ENCODE measurements around the gene GRM8.

GRM8 gene

DNA sequence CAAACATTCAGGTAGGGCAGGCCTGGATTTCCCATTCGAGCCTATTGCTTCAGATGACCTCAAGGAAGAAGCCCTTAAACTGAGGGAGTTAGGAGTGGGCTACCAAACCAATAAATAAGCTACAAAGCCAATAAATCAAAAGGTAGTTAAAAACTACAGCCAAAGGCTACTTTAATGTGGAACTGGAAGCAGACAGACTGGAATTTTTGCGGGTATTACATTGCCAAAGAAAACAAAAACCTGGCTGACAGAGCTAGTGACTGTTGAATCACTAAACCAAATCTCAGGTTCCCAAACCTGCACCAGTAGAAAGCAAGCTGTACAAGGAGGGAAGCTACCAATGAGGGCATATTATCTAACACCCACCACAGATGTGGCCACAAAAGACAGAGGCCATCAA is 315.6 kb downstream of the GRM8 start:
- no peak overlapping the region for H3K9ac ChIP-seq (ENCODE audit: low read length)
- no peaks in the 10 kb centered on the region for H3K27me3 ChIP-seq (ENCODE audit: insufficient read depth, low read length)
- no peaks in the 10 kb centered on the region for H3K4me1 ChIP-seq (ENCODE audit: insufficient read depth, low read length, severe bottlenecking)
- H2AFZ ChIP-seq (ENCODE audit: low read length), result no peak overlapping the region
- no peak overlapping the region for H3K27ac ChIP-seq (ENCODE audit: low read depth, low read length, poor library complexity, severe bottlenecking)
- no peak overlapping the region for H3K4me3 ChIP-seq (ENCODE audit: low read depth, low read length, poor library complexity, severe bottlenecking)
- no peaks in the 10 kb centered on the region for H3K36me3 ChIP-seq (ENCODE audit: insufficient read depth, low read length)
- TF ChIP-seq, protein P1, sequence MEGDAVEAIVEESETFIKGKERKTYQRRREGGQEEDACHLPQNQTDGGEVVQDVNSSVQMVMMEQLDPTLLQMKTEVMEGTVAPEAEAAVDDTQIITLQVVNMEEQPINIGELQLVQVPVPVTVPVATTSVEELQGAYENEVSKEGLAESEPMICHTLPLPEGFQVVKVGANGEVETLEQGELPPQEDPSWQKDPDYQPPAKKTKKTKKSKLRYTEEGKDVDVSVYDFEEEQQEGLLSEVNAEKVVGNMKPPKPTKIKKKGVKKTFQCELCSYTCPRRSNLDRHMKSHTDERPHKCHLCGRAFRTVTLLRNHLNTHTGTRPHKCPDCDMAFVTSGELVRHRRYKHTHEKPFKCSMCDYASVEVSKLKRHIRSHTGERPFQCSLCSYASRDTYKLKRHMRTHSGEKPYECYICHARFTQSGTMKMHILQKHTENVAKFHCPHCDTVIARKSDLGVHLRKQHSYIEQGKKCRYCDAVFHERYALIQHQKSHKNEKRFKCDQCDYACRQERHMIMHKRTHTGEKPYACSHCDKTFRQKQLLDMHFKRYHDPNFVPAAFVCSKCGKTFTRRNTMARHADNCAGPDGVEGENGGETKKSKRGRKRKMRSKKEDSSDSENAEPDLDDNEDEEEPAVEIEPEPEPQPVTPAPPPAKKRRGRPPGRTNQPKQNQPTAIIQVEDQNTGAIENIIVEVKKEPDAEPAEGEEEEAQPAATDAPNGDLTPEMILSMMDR (IDR thresholded peaks at IDR 0.05; ENCODE audit: low read length), result no peak
- TF ChIP-seq EZH2 (IDR thresholded peaks at IDR 0.05; ENCODE audit: borderline replicate concordance, low read length), result no peak
- H4K20me1 ChIP-seq (ENCODE audit: insufficient read depth, low read length), result no peaks in the 10 kb centered on the region
- no peak overlapping the region for H3K4me2 ChIP-seq (ENCODE audit: low read length)
- H3K9me3 ChIP-seq (ENCODE audit: low read length), result no peaks in the 10 kb centered on the region
- no peaks in the 10 kb centered on the region for H3K9me2 ChIP-seq (ENCODE audit: low read depth, low read length)
- H3F3A ChIP-seq (ENCODE audit: insufficient read depth, low read length), result no peaks in the 10 kb centered on the region
- no peaks in the 10 kb centered on the region for H3K79me2 ChIP-seq (ENCODE audit: insufficient read depth, low read length)

DNA sequence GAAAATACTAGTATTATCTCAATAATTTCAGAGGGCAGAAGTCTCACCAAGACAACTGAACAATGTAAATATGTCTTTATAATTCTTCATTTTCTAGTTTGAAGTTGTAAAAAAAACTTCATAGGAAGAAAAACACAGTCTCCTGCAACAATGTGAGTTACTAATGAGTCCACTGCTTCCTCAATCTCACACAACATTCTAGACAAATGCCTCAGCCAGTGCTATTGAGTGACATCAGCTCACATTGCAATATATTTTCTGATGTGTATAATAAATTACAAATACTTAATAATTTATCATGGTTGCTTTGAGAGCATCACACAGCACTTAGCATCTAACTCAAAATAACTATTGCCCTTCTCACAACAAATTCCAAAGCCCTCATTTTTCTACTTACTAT is 321.2 kb downstream of the GRM8 start:
- Histone ChIP-seq H2AFZ (ENCODE audit: low read length) (no peak overlapping the region), H3K27ac (ENCODE audit: low read depth, low read length, poor library complexity, severe bottlenecking) (no peak overlapping the region), H3K9me2 (ENCODE audit: low read depth, low read length) (no peaks in the 10 kb centered on the region), H3K9me3 (ENCODE audit: low read length) (no peaks in the 10 kb centered on the region), H3K79me2 (ENCODE audit: insufficient read depth, low read length) (no peaks in the 10 kb centered on the region), H3K36me3 (ENCODE audit: insufficient read depth, low read length) (no peaks in the 10 kb centered on the region), H3K27me3 (ENCODE audit: insufficient read depth, low read length) (no peaks in the 10 kb centered on the region), H3K4me2 (ENCODE audit: low read length) (no peak overlapping the region), H4K20me1 (ENCODE audit: insufficient read depth, low read length) (no peaks in the 10 kb centered on the region), H3K4me3 (ENCODE audit: low read depth, low read length, poor library complexity, severe bottlenecking) (no peak overlapping the region), H3K9ac (ENCODE audit: low read length) (no peak overlapping the region), H3K4me1 (ENCODE audit: insufficient read depth, low read length, severe bottlenecking) (no peaks in the 10 kb centered on the region), H3F3A (ENCODE audit: insufficient read depth, low read length) (no peaks in the 10 kb centered on the region)
- TF ChIP-seq EZH2 (IDR thresholded peaks at IDR 0.05; ENCODE audit: borderline replicate concordance, low read length), result no peak
- TF ChIP-seq, protein P1 (IDR thresholded peaks at IDR 0.05; ENCODE audit: low read length), result no peak

DNA sequence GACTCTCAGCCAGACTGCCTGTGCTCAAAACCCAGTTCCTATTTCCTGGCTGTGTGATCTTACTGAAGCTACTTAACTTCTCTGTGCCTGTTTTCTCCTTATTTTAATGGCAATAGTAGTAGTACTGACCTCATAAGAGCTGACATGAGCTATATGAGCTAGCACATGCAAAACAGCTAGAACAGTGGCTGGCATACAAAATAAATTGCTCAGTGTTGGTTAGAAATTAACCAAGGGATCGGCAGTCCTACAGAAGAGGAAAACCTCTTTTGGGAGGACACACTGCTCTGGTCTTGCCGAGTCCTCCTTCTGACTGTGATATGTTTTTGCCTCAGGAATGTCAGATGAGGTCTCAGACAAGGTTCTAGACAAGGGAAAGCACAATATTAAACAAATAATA is 322.6 kb downstream of the GRM8 start:
- no peak overlapping the region for H3K4me3 ChIP-seq (ENCODE audit: low read depth, low read length, poor library complexity, severe bottlenecking)
- no peak overlapping the region for H2AFZ ChIP-seq (ENCODE audit: low read length)
- TF ChIP-seq, protein P1 (IDR thresholded peaks at IDR 0.05; ENCODE audit: low read length), result no peak
- no peak for TF ChIP-seq EZH2 (IDR thresholded peaks at IDR 0.05; ENCODE audit: borderline replicate concordance, low read length)
- H3K9ac ChIP-seq (ENCODE audit: low read length), result no peak overlapping the region
- no peaks in the 10 kb centered on the region for H3K27me3 ChIP-seq (ENCODE audit: insufficient read depth, low read length)
- no peak overlapping the region for H3K27ac ChIP-seq (ENCODE audit: low read depth, low read length, poor library complexity, severe bottlenecking)
- H3K9me2 ChIP-seq (ENCODE audit: low read depth, low read length), result no peaks in the 10 kb centered on the region
- H3K9me3 ChIP-seq (ENCODE audit: low read length), result no peaks in the 10 kb centered on the region
- H4K20me1 ChIP-seq (ENCODE audit: insufficient read depth, low read length), result no peaks in the 10 kb centered on the region
- H3K4me2 ChIP-seq (ENCODE audit: low read length), result no peak overlapping the region
- no peaks in the 10 kb centered on the region for H3K36me3 ChIP-seq (ENCODE audit: insufficient read depth, low read length)
- no peaks in the 10 kb centered on the region for H3K4me1 ChIP-seq (ENCODE audit: insufficient read depth, low read length, severe bottlenecking)
- H3F3A ChIP-seq (ENCODE audit: insufficient read depth, low read length), result no peaks in the 10 kb centered on the region
- no peaks in the 10 kb centered on the region for H3K79me2 ChIP-seq (ENCODE audit: insufficient read depth, low read length)
